ENCODE results near the gene VGLL4. TPM values are rescaled to one million over a fixed set of nuclear protein-coding genes. Genes with fewer than 3 reads are reported as not detected.

The VGLL4 gene
- total RNA-seq, 2 experiments from 2014 or later, result 36.1 to 74.5 TPM

DNA sequence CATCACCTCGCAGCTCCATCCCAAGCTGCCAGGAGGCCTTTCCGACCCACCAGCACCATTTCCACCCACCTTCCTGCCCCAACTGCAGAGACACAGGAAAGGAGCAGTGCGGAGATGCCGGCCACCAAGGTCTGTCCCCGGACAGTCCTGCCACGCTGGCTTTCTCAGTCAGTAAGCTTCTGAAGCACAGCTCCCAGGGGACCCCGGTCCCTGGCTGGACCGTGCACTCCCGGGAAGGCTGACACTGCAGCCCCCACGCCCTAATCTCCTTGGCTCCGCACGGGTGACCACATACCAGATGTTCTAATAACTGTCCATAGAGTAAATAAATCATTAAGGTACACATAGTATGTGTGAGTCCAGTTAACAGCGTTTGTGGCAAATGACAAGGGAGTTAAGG, 73.5 kb downstream of the VGLL4 start:
- Histone ChIP-seq H3K4me3 (ENCODE audit: low read depth, low read length, poor library complexity, severe bottlenecking) (no peak overlapping the region), H3K9me2 (ENCODE audit: insufficient read depth, low read length) (no peaks in the 10 kb centered on the region), H3K36me3 (ENCODE audit: insufficient read depth, low read length) (peaks cover 18% of the 10 kb centered on the region; the same call in 1 of the 2 replicates), H2AFZ (ENCODE audit: low read length) (no peak overlapping the region), H3K9me3 (ENCODE audit: low read length) (no peaks in the 10 kb centered on the region), H3K79me2 (ENCODE audit: insufficient read depth, low read depth, low read length) (no peaks in the 10 kb centered on the region), H3K4me1 (ENCODE audit: insufficient read depth, low read length, poor library complexity, severe bottlenecking) (no peaks in the 10 kb centered on the region), H4K20me1 (ENCODE audit: insufficient read depth, low read length) (peaks cover 6% of the 10 kb centered on the region; the same call in 1 of the 2 replicates), H3K27ac (ENCODE audit: low read depth, low read length, poor library complexity, severe bottlenecking) (no peak overlapping the region), H3K4me2 (ENCODE audit: low read length) (no peak overlapping the region)
- ChIA-PET CTCF (ENCODE audit: unreplicated experiment) (no interaction called here), POLR2A (no interaction called here)
- intact Hi-C loops (cut with micrococcal nuclease; ENCODE audit: unreplicated experiment), result no loop called here
- DNase-seq (ENCODE audit: low spot score), result no peak
- BruUV-seq (replicated peaks), result no TSS peak
- TF ChIP-seq EZH2phosphoT487 (IDR thresholded peaks at IDR 0.05; ENCODE audit: borderline replicate concordance, low read depth, low read length), result no peak
- TF ChIP-seq, protein P1, sequence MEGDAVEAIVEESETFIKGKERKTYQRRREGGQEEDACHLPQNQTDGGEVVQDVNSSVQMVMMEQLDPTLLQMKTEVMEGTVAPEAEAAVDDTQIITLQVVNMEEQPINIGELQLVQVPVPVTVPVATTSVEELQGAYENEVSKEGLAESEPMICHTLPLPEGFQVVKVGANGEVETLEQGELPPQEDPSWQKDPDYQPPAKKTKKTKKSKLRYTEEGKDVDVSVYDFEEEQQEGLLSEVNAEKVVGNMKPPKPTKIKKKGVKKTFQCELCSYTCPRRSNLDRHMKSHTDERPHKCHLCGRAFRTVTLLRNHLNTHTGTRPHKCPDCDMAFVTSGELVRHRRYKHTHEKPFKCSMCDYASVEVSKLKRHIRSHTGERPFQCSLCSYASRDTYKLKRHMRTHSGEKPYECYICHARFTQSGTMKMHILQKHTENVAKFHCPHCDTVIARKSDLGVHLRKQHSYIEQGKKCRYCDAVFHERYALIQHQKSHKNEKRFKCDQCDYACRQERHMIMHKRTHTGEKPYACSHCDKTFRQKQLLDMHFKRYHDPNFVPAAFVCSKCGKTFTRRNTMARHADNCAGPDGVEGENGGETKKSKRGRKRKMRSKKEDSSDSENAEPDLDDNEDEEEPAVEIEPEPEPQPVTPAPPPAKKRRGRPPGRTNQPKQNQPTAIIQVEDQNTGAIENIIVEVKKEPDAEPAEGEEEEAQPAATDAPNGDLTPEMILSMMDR (conservative IDR thresholded peaks at IDR 0.05; ENCODE audit: low read length), result no peak

DNA sequence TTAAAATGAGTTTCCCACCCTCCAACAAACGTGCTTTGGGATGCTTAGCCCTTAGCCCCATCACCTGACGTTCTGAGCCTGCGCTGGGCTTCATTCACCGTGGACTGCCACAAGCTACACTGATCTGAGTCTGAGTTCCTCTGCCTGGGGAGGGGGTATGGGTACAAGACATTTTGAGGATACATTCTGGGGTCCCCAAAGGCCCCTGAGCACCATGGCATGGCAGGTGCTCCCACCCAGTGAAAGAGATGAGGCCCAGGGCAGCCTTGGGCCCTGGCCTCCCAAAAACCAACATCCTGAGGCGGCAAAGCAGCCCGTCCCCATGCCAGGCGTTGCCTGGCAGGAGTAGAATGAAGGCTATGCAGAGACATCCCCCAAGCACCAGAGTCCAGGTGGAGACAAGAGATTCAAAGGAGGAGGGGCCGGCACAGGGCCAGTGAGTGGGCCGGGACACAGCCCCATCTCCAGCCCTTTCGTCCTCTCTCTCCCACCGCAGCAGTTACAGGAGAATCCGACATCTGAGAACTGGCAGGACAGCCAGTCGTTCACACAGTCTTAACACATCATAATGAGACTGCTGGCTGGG, 74.5 kb downstream of the VGLL4 start:
- Histone ChIP-seq H3K36me3 (ENCODE audit: insufficient read depth, low read length) (peaks cover 12% of the 10 kb centered on the region; the same call in 1 of the 2 replicates), H2AFZ (ENCODE audit: low read length) (no peak overlapping the region), H3K9me3 (ENCODE audit: low read length) (no peaks in the 10 kb centered on the region), H3K27ac (ENCODE audit: low read depth, low read length, poor library complexity, severe bottlenecking) (no peak overlapping the region), H3K4me2 (ENCODE audit: low read length) (no peak overlapping the region), H4K20me1 (ENCODE audit: insufficient read depth, low read length) (peaks cover 6% of the 10 kb centered on the region; the same call in 1 of the 2 replicates), H3K4me1 (ENCODE audit: insufficient read depth, low read length, poor library complexity, severe bottlenecking) (no peaks in the 10 kb centered on the region), H3K9me2 (ENCODE audit: insufficient read depth, low read length) (no peaks in the 10 kb centered on the region), H3K79me2 (ENCODE audit: insufficient read depth, low read depth, low read length) (no peaks in the 10 kb centered on the region), H3K4me3 (ENCODE audit: low read depth, low read length, poor library complexity, severe bottlenecking) (no peak overlapping the region)
- POLR2A ChIA-PET, result no interaction called here
- intact Hi-C loops (cut with micrococcal nuclease; ENCODE audit: unreplicated experiment), result no loop called here
- no peak for DNase-seq (ENCODE audit: low spot score)
- no TSS peak for BruUV-seq (replicated peaks)
- TF ChIP-seq, protein P1 (conservative IDR thresholded peaks at IDR 0.05; ENCODE audit: low read length), result no peak
- no peak for TF ChIP-seq EZH2phosphoT487 (IDR thresholded peaks at IDR 0.05; ENCODE audit: borderline replicate concordance, low read depth, low read length)
- CTCF ChIA-PET (ENCODE audit: unreplicated experiment), result no interaction called here

DNA sequence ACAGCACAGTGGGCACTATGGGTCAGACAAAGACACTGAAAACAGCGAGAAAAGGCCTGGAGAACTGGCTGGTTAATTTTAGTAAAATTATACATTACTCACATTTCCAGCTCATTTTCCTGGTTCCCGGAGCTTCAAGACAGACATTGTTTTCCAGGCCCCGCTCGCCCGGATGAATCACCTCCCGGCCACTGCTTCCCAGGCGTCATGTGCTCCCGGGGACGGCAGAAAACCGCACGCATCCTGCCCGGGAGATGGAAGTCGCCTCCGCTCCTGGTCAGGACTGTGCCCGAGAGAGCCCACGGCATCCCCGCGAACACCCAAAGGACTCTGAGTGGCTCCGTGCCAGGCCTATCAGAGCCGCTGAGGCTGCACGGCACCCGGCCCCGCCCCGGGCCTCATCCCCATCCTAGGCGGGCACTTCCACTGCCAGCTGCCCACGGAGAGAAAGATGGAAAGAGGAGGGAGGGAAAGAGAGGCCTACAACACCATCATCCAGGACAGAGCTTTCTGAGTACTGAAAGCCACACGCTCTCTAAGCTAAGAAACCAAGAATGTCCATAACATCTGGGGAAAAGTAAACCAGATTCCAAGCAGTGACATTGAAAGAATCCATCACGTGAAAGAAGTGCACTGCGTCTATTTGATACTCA, 75.1 kb downstream of the VGLL4 start:
- no peak overlapping the region for H3K27ac ChIP-seq (ENCODE audit: low read depth, low read length, poor library complexity, severe bottlenecking)
- TF ChIP-seq EZH2phosphoT487 (IDR thresholded peaks at IDR 0.05; ENCODE audit: borderline replicate concordance, low read depth, low read length), result no peak
- TF ChIP-seq, protein P1 (conservative IDR thresholded peaks at IDR 0.05; ENCODE audit: low read length), result no peak
- no peak for DNase-seq (ENCODE audit: low spot score)
- H3K9me2 ChIP-seq (ENCODE audit: insufficient read depth, low read length), result no peaks in the 10 kb centered on the region
- POLR2A ChIA-PET, result no interaction called here
- no peaks in the 10 kb centered on the region for H3K79me2 ChIP-seq (ENCODE audit: insufficient read depth, low read depth, low read length)
- no TSS peak for BruUV-seq (replicated peaks)
- intact Hi-C loops (cut with micrococcal nuclease; ENCODE audit: unreplicated experiment), result no loop called here
- peaks cover 6% of the 10 kb centered on the region; the same call in 1 of the 2 replicates for H4K20me1 ChIP-seq (ENCODE audit: insufficient read depth, low read length)
- peaks cover 14% of the 10 kb centered on the region; the same call in 1 of the 2 replicates for H3K36me3 ChIP-seq (ENCODE audit: insufficient read depth, low read length)
- H3K4me1 ChIP-seq (ENCODE audit: insufficient read depth, low read length, poor library complexity, severe bottlenecking), result no peaks in the 10 kb centered on the region
- CTCF ChIA-PET (ENCODE audit: unreplicated experiment), result no interaction called here
- H3K9me3 ChIP-seq (ENCODE audit: low read length), result no peaks in the 10 kb centered on the region
- H3K4me2 ChIP-seq (ENCODE audit: low read length), result no peak overlapping the region
- H2AFZ ChIP-seq (ENCODE audit: low read length), result no peak overlapping the region
- H3K4me3 ChIP-seq (ENCODE audit: low read depth, low read length, poor library complexity, severe bottlenecking), result no peak overlapping the region

Data from OCI-LY7 (cell line).